K562 (cell line): Measurements from ENCODE around the gene DCST1. TPM values are rescaled to one million over a fixed set of nuclear protein-coding genes. Genes with fewer than 3 reads are reported as not detected.
A peak's percentile ranks its signal among the peaks of the same experiment; 100 is the strongest.

Source experiments
- ATAC-seq: fragments of 200-7000 bp; cut with Tn5 transposase; 3 replicates; pipeline ENCODE4 v1.9.1; 2020; ENCODE audit warnings: moderate library complexity
- BruUV-seq: library from RNA; stranded (reverse); fragments of 400-500 nt; replicated peaks from 2 replicates; lab custom pipeline; 2021; lab: Mats Ljungman, UMichigan
- CTCF ChIA-PET: fragments of 300-600 bp; formaldehyde crosslinking; extraction: SDS; loops from one replicate; lab custom pipeline; 2021; ENCODE audit warnings: low intra/inter-chr PET ratio; lab: Yijun Ruan, JAX
- POLR2A ChIA-PET: fragments of 300-600, 350-650 bp; sonication (Branson Sonifier 250); formaldehyde crosslinking; extraction: SDS; loops from one replicate; lab custom pipeline; 2021; ENCODE audit warnings: antibody characterized with exemption, inconsistent platforms; lab: Yijun Ruan, JAX
- DNase-seq, 4 experiments: peaks; one replicate each; pipeline versions ENCODE4 v3.0.0 to v3.0.0-alpha.2; 2011 to 2018; ENCODE audit warnings: low spot score in 3 of 4, mixed read lengths in 3 of 4; ENCODE audit errors: extremely low read depth in 1 of 4
- FAIRE-seq: peaks from 2 replicates; lab custom pipeline; 2011; peaks lifted over from hg19 to GRCh38; lab: Jason Lieb, UNC
- H2AFZ ChIP-seq: 2 replicates; pipeline ENCODE4 v1.6.0; 2011; ENCODE audit warnings: low read depth, low read length, control low read depth, inconsistent platforms
- H3K27ac ChIP-seq: fragments of 200-600 bp; 3 replicates; pipeline ENCODE4 v1.8.0; 2011; ENCODE audit warnings: low read depth, mild to moderate bottlenecking, control low read depth, inconsistent platforms, low read length, moderate library complexity, mixed read lengths; ENCODE audit errors: extremely low read depth
- H3K27me3 ChIP-seq, 2 experiments: fragments of 300-600 bp in 1 of 2; 2 replicates in 1 of 2; 3 replicates in 1 of 2; pipeline versions ENCODE4 v1.6.0 to v1.8.0; 2011; ENCODE audit warnings: inconsistent platforms in 2 of 2, low read length in 2 of 2, mild to moderate bottlenecking in 1 of 2, mixed read lengths in 1 of 2, moderate library complexity in 1 of 2; ENCODE audit not compliant: control insufficient read depth in 2 of 2, insufficient read depth in 2 of 2
- H3K36me3 ChIP-seq: fragments of 300-600 bp; 3 replicates; pipeline ENCODE4 v1.8.0; 2011; ENCODE audit warnings: mild to moderate bottlenecking, low read length, inconsistent platforms; ENCODE audit not compliant: control insufficient read depth, insufficient read depth
- H3K4me1 ChIP-seq, 2 experiments: fragments of 200-600 bp in 1 of 2; replicated peaks in 1 of 2; 2 replicates in 1 of 2; 3 replicates in 1 of 2; pipeline versions ENCODE4 v1.5.1 to v1.8.0; 2011; ENCODE audit warnings: inconsistent platforms in 2 of 2, low read length in 2 of 2, mild to moderate bottlenecking in 1 of 2, mixed read lengths in 1 of 2, moderate library complexity in 1 of 2; ENCODE audit not compliant: control insufficient read depth in 2 of 2, insufficient read depth in 2 of 2
- H3K4me2 ChIP-seq: 2 replicates; pipeline ENCODE4 v1.6.1; 2011; ENCODE audit warnings: low read length, control low read depth, inconsistent platforms, mixed read lengths; ENCODE audit not compliant: insufficient read depth
- H3K4me3 ChIP-seq: fragments of 200-600 bp; sonication (generic), shearing (Covaris generic); 2 replicates; pipeline ENCODE4 v1.5.1; 2016; ENCODE audit warnings: control low read depth, inconsistent platforms
- H3K79me2 ChIP-seq: fragments of 200-600 bp; 3 replicates; pipeline ENCODE4 v1.8.0; 2011; ENCODE audit warnings: low read length, inconsistent platforms; ENCODE audit not compliant: control insufficient read depth, insufficient read depth
- H3K9ac ChIP-seq, 2 experiments: 2 replicates each; pipeline versions ENCODE4 v1.6.0 to v1.6.1; 2011; ENCODE audit warnings: low read depth in 2 of 2, low read length in 2 of 2, control low read depth in 1 of 2, inconsistent platforms in 1 of 2, mild to moderate bottlenecking in 1 of 2, mixed read lengths in 1 of 2; ENCODE audit not compliant: insufficient read depth in 1 of 2
- H3K9me1 ChIP-seq: one replicate; pipeline ENCODE4 v1.6.0; 2011; ENCODE audit warnings: inconsistent platforms, mild to moderate bottlenecking, low read length, moderate library complexity; ENCODE audit not compliant: control insufficient read depth, insufficient read depth
- H3K9me3 ChIP-seq: replicated peaks from 2 replicates; pipeline ENCODE4 v1.5.1; 2011; ENCODE audit warnings: low read depth, low read length, inconsistent platforms; ENCODE audit not compliant: control insufficient read depth, insufficient read depth
- H4K20me1 ChIP-seq: replicated peaks from 2 replicates; pipeline ENCODE4 v1.6.1; 2011; ENCODE audit warnings: low read length, inconsistent platforms, mixed read lengths; ENCODE audit not compliant: control insufficient read depth, insufficient read depth
- HMGN3 ChIP-seq: IDR thresholded peaks from 2 replicates; pipeline ENCODE4 v1.6.1; 2011; ENCODE audit warnings: borderline replicate concordance, low read depth, mild to moderate bottlenecking, mixed read lengths, low read length; ENCODE audit not compliant: insufficient read length; ENCODE audit errors: extremely low read depth
- MYNN ChIP-seq, 2 experiments: sonication (generic); formaldehyde crosslinking in 1 of 2; IDR thresholded peaks; 2 replicates each; pipeline versions ENCODE4 v1.5.0 to v1.6.1; 2016 to 2020; ENCODE audit warnings: antibody characterized with exemption in 1 of 2, missing genetic modification reagents in 1 of 2
- NR1H2 ChIP-seq: sonication (generic); formaldehyde crosslinking; IDR thresholded peaks from 2 replicates; pipeline ENCODE4 v1.4.0; 2020; ENCODE audit warnings: mild to moderate bottlenecking, missing genetic modification reagents
- NR2C2 ChIP-seq, 2 experiments: fragments of 200-800 bp in 1 of 2; sonication (Bioruptor generic) in 1 of 2; sonication (generic) in 1 of 2; formaldehyde crosslinking in 1 of 2; IDR thresholded peaks; 2 replicates each; pipeline versions ENCODE4 v1.6.1 to v1.8.0; 2016 to 2022; ENCODE audit warnings: mild to moderate bottlenecking in 1 of 2, missing compliant biosample characterization in 1 of 2, missing genetic modification characterization in 1 of 2, missing genetic modification reagents in 1 of 2
- PML ChIP-seq: IDR thresholded peaks from 2 replicates; pipeline ENCODE4 v1.6.1; 2012; ENCODE audit warnings: low read length, inconsistent platforms
- PURB ChIP-seq: sonication (generic); formaldehyde crosslinking; IDR thresholded peaks from 2 replicates; pipeline ENCODE4 v1.9.0; 2021; ENCODE audit warnings: low read depth, mild to moderate bottlenecking, missing genetic modification reagents
- RBFOX2 ChIP-seq: fragments of 200-400 bp; formaldehyde crosslinking; IDR thresholded peaks from 2 replicates; pipeline ENCODE4 v1.6.1; 2017; ENCODE audit warnings: low read depth, mild to moderate bottlenecking, low read length, moderate library complexity
- SLC30A9 ChIP-seq: fragments of 250-450 bp; sonication (Bioruptor Pico); IDR thresholded peaks from 2 replicates; pipeline ENCODE4 v1.8.0; 2022; ENCODE audit warnings: mild to moderate bottlenecking, moderate library complexity
- SRSF3 ChIP-seq: fragments of 200-400 bp; formaldehyde crosslinking; IDR thresholded peaks from 2 replicates; pipeline ENCODE4 v1.6.1; 2016; ENCODE audit warnings: mild to moderate bottlenecking, low read length, moderate library complexity; ENCODE audit not compliant: insufficient read depth
- ZBTB12 ChIP-seq: fragments of 250-450 bp; sonication (Bioruptor Pico); IDR thresholded peaks from 2 replicates; pipeline ENCODE4 v1.4.0; 2020
- ZC3H11A ChIP-seq: IDR thresholded peaks from 2 replicates; pipeline ENCODE4 v1.6.1; 2012; ENCODE audit warnings: low read depth, low read length, improper control_type of control experiment
- ZFP30 ChIP-seq: fragments of 250-450 bp; sonication (Bioruptor Pico); IDR thresholded peaks from 2 replicates; pipeline ENCODE4 v1.8.0; 2022; ENCODE audit warnings: moderate library complexity, mild to moderate bottlenecking, inconsistent platforms, borderline replicate concordance
- ZNF316 ChIP-seq: fragments of 450-650 bp; IDR thresholded peaks from 2 replicates; pipeline ENCODE4 v1.6.1; 2016
- ZNF445 ChIP-seq: fragments of 250-450 bp; sonication (Bioruptor Pico); IDR thresholded peaks from 2 replicates; pipeline ENCODE4 v1.4.0; 2020; ENCODE audit warnings: low read depth, mild to moderate bottlenecking, moderate library complexity
- ZNF589 ChIP-seq: fragments of 200-800 bp; sonication (Bioruptor generic); IDR thresholded peaks from 2 replicates; pipeline ENCODE4 v1.6.1; 2016; ENCODE audit warnings: low read depth, missing genetic modification characterization, missing compliant biosample characterization
- WGBS: fragments of 100-300 bp; shearing (Covaris generic); methylation state at CpG from one replicate; pipeline ENCODE4 v1.1.6; 2016; ENCODE audit warnings: low coverage, mixed read lengths; ENCODE audit not compliant: insufficient coverage; ENCODE audit errors: missing lambda C conversion rate; 5-methylcytosine and 5-hydroxymethylcytosine counted together
- in situ Hi-C: fragments of 300-500 bp; cut with MboI; formaldehyde crosslinking; loops from 4 replicates; pipeline ENCODE4 v1.15.0; 2018; ENCODE audit warnings: inconsistent platforms, mixed read lengths
- intact Hi-C: fragments of 100-400 bp; cut with micrococcal nuclease; formaldehyde crosslinking; loops from 2 replicates; pipeline ENCODE4 v1.14.2; 2022
- polyA plus RNA-seq, 8 experiments: library from polyadenylated mRNA; depleted of rRNA in 4 of 8; stranded (reverse) in 5 of 8; unstranded in 3 of 8; fragments of >200 nt; fragmentation: Nextera tagmentation in 2 of 8; fragmentation: Illumina TruSeq in 1 of 8; extraction: Ambion mirVana in 2 of 8; extraction: Trizol in 1 of 8; gene quantifications; 2 replicates each; pipeline versions ENCODE4 v1.2.1 to v1.2.3, GENCODE V29; 2011 to 2014; ENCODE audit warnings: inconsistent platforms in 1 of 8, missing spikeins in 1 of 8
- total RNA-seq, 7 experiments: library from RNA; depleted of rRNA in 6 of 7; stranded (reverse); fragments of >200 nt in 6 of 7; fragmentation: Illumina TruSeq in 2 of 7; extraction: Trizol in 2 of 7; gene quantifications; 2 replicates each; pipeline versions ENCODE4 v1.2.1 to v1.2.3, GENCODE V29; 2011 to 2021; ENCODE audit warnings: low replicate concordance in 1 of 7
- TF ChIP-seq, protein P1 (sequence below), 3 experiments: IDR thresholded peaks in 2 of 3; conservative IDR thresholded peaks in 1 of 3; 2 replicates each; pipeline ENCODE4 v1.5.1; 2011 to 2012; ENCODE audit warnings: low read length in 3 of 3, mild to moderate bottlenecking in 3 of 3, control low read depth in 2 of 3, improper control_type of control experiment in 1 of 3, inconsistent platforms in 1 of 3, low read depth in 1 of 3, mixed read lengths in 1 of 3, moderate library complexity in 1 of 3; ENCODE audit not compliant: insufficient read depth in 2 of 3

DCST1 gene
- total and polyA plus RNA-seq, 9 of the 15 experiments (the other 6 are each of a cell fraction or from before 2014, with no cell fraction given), result not detected

GRCh38 chr1:155002464-155003226, 31.0 kb upstream of the DCST1 start, which contains the start of gene ZBTB7B (continued):
- TF ChIP-seq MYNN (IDR thresholded peaks at IDR 0.05) (no peak), MYNN (CRISPR knock-in tag; IDR thresholded peaks at IDR 0.05) (0 out of 2 replicates have a peak, but pooled peaks have one; percentile 8), ZNF316 (no peak), PURB (CRISPR knock-in tag) (no peak), HMGN3 (peak; percentile 28), SRSF3 (peak; percentile 33; the same call in 1 of the 2 replicates)
- TF ChIP-seq, all 486 proteins: peak for 26

- H3K79me2 ChIP-seq, result peaks cover 64% of the 10 kb centered on the region
- TSS peak; percentile 35 for BruUV-seq
- no peak overlapping the region for H2AFZ ChIP-seq
- H3K4me3 ChIP-seq, result peak overlapping the region; percentile 97
- WGBS, result under 1% methylated on average over 19 of the region's 37 CpGs
- ChIA-PET CTCF (interaction anchor here (0.6 to 0.9 kb wide), 2 partner anchors 47 to 76 kb away, joined by 3 read pairs; no protein-coding TSS in a partner anchor), POLR2A (interaction anchor here (1.1 to 1.5 kb wide), 3 partner anchors 10 to 50 kb away, joined by 3 to 8 read pairs (median 3); no protein-coding TSS in a partner anchor)
- H3K4me2 ChIP-seq, result peak overlapping the region; percentile 99
- H3K27ac ChIP-seq, result peak overlapping the region; percentile 99
- H4K20me1 ChIP-seq, result peaks cover 3% of the 10 kb centered on the region; the same call in 1 of the 2 replicates
- ATAC-seq, result no peak
- H3K36me3 ChIP-seq, result peaks cover 33% of the 10 kb centered on the region; the same call in 2 of the 3 replicates
- H3K4me1 ChIP-seq, result peaks cover 51 to 78% of the 10 kb centered on the region in 2 experiments
- H3K9me3 ChIP-seq, result no peaks in the 10 kb centered on the region
- DNase-seq, result peak in 2 of 4 experiments; percentile 51 to 64
- peak overlapping the region; percentile 99 for H3K9ac ChIP-seq
- H3K9me1 ChIP-seq, result no peaks in the 10 kb centered on the region
- no peaks in the 10 kb centered on the region for H3K27me3 ChIP-seq
- FAIRE-seq, result no peak
- in situ Hi-C loops (no loop called here), intact Hi-C loops (loop anchor here (5.0 kb wide), 3 partner anchors 44 to 446 kb away; partner anchors contain the start of genes EFNA3 and UBE2Q1)
- TF ChIP-seq ZFP30, result no peak
- no peak for TF ChIP-seq ZNF589
- TF ChIP-seq, protein P1, sequence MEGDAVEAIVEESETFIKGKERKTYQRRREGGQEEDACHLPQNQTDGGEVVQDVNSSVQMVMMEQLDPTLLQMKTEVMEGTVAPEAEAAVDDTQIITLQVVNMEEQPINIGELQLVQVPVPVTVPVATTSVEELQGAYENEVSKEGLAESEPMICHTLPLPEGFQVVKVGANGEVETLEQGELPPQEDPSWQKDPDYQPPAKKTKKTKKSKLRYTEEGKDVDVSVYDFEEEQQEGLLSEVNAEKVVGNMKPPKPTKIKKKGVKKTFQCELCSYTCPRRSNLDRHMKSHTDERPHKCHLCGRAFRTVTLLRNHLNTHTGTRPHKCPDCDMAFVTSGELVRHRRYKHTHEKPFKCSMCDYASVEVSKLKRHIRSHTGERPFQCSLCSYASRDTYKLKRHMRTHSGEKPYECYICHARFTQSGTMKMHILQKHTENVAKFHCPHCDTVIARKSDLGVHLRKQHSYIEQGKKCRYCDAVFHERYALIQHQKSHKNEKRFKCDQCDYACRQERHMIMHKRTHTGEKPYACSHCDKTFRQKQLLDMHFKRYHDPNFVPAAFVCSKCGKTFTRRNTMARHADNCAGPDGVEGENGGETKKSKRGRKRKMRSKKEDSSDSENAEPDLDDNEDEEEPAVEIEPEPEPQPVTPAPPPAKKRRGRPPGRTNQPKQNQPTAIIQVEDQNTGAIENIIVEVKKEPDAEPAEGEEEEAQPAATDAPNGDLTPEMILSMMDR (IDR thresholded peaks at IDR 0.05 in 2 of 3, conservative IDR thresholded peaks at IDR 0.05 in 1 of 3; ENCODE audit: insufficient read depth in 2 of 3, low read depth in 1 of 3, low read length in 3 of 3), result peak in 1 of 3 experiments; percentile 5; a peak in 1 of 6 replicates
- TF ChIP-seq ZBTB12 (CRISPR knock-in tag), result no peak
- TF ChIP-seq ZNF445 (CRISPR knock-in tag), result no peak
- TF ChIP-seq NR1H2 (CRISPR knock-in tag), result peak; percentile 70; the same call in 1 of the 2 replicates
- 0 out of 2 replicates have a peak, but pooled peaks have one; percentile 9 for TF ChIP-seq PML
- no peak for TF ChIP-seq NR2C2 (CRISPR knock-in tag; IDR thresholded peaks at IDR 0.05)
- TF ChIP-seq NR2C2 (tag; IDR thresholded peaks at IDR 0.05), result no peak
- no peak for TF ChIP-seq MYNN (IDR thresholded peaks at IDR 0.05)
- no peak for TF ChIP-seq MYNN (CRISPR knock-in tag; IDR thresholded peaks at IDR 0.05)
- peak; percentile 75 for TF ChIP-seq RBFOX2
- TF ChIP-seq ZC3H11A, result no peak
- no peak for TF ChIP-seq SLC30A9 (CRISPR knock-in tag)
Observed at GRCh38 chr1:155003227-155003765, 30.3 kb upstream of the DCST1 start.
